Activated T-cell treated with anti-CD3 and anti-CD28 coated beads, Interleukin-2, amount 50 U/mL, for 4 hours (primary cell): ENCODE results near the gene AXIN1. TPM values are rescaled to one million over a fixed set of nuclear protein-coding genes. Genes with fewer than 3 reads are reported as not detected.
"Not testable (repeated sequence)": the region's sequence is repeated elsewhere in the genome, so short reads cannot be mapped to it uniquely, and the experiment has no call there.

Experiments used
- ATAC-seq, 2 donors: fragments of 200-7000 bp; cut with Tn5 transposase; one replicate each; pipeline ENCODE4 v1.10.0; 2021
- DNase-seq: peaks from one replicate; pipeline ENCODE4 v3.0.0-alpha.2; 2020
- H3K27me3 Mint-ChIP-seq: one replicate; pipeline ENCODE4 v1.8.0; 2021; ENCODE audit warnings: low read depth, mixed read lengths
- H3K36me3 Mint-ChIP-seq: one replicate; pipeline ENCODE4 v1.8.0; 2022; ENCODE audit warnings: mixed read lengths; ENCODE audit not compliant: insufficient read depth
- H3K4me1 Mint-ChIP-seq: one replicate; pipeline ENCODE4 v1.8.0; 2021; ENCODE audit warnings: low read depth, mixed read lengths
- H3K4me3 Mint-ChIP-seq: one replicate; pipeline ENCODE4 v1.8.0; 2021; ENCODE audit warnings: mild to moderate bottlenecking, moderate library complexity, mixed read lengths
- H3K9me3 Mint-ChIP-seq: one replicate; pipeline ENCODE4 v1.8.0; 2021; ENCODE audit warnings: mixed read lengths
- total RNA-seq, 3 donors: library from RNA; stranded (reverse); gene quantifications; one replicate each; pipeline ENCODE4 v1.2.1, GENCODE V29; 2021

The AXIN1 gene
- total RNA-seq, 3 donors from 2014 or later = 34.1 to 40.4 (median 35.4) TPM

DNA sequence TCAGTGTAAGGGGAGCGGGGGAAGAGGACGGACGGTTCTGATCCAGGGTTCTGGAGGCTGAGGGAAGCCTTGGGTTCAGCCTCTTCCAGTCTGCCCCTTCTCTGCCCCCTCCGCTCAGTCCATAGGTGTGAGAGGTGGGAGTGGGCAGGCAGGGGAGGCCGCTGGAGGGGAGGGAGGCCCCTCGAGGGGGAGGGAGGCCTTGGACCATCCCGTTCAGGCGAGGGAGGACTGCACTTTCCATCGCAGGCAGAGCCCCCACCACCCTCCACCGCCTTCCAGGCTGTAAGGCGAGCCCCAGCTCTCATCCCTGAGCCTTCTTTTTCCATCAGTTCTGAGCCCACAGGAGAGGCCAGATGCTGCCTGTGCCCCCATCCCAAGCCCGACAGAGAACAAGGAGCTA, 4.2 kb upstream of the AXIN1 start:
- H3K9me3 Mint-ChIP-seq = no peaks in the 10 kb centered on the region
- no peaks in the 10 kb centered on the region for H3K27me3 Mint-ChIP-seq
- peaks cover 26% of the 10 kb centered on the region for H3K4me1 Mint-ChIP-seq
- H3K36me3 Mint-ChIP-seq = no peaks in the 10 kb centered on the region
- no peak for ATAC-seq
- DNase-seq = no peak
- no peak overlapping the region for H3K4me3 Mint-ChIP-seq

DNA sequence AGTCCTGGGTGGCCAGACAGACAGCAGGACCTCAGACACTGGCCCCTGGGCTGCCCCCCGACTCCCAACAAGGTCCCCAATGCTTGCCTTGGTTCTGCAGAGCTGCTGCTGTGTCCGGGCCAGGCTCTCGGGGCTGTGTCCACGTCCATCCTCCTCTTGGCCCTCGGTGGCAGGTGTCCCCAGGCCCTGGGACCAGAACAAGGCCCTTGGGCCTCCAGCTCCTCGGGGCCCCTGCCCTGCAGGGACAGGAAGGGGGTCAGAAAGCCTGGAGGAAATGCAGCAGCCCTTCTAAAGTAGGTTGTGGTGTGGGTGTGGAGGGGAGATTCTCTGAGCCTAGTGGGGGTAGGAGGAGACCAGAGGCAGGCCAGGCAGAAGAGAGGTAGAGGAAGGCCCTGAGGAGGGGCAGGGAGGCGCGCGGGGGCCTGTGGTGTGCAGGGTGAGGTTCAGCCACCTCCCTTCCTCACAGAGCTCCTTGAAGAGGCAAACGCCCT, 2.5 kb upstream of the AXIN1 start:
- no peak for ATAC-seq

DNA sequence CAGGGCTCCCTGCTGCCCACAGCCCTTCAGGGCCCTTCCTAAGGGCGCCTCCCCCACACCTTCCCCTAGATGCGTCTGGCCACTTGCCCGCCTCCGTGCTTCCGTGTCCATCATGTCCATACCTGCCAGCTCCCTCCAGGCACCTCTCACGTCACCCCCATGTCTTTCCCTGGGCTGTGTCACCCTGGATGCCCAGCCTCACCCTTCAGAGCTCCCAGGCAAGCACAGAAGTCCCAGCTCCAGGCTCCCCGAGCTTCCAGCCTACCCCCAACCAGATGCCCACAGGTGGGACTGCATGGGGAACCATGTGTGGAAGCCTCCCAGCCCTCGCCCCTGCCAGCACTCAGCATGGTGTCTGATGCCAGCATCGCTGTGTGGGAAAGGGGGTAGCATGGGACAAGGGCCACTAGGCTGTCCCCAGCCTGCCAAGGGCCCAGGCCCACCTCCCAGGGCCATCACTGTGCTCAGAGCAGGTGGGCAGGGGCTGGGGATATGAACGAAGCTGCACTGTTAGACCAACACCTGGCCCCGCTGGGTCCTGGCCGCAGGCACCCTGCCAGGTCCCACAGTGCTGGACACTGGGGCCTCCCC, 1.9 kb upstream of the AXIN1 start:
- Mint-ChIP-seq H3K36me3 (peaks cover 7% of the 10 kb centered on the region), H3K4me1 (peaks cover 44% of the 10 kb centered on the region), H3K27me3 (no peaks in the 10 kb centered on the region), H3K4me3 (peak overlapping the region; percentile 70), H3K9me3 (no peaks in the 10 kb centered on the region)
- DNase-seq (no peak), ATAC-seq (no peak)

More for the DNA sequence above, 2.5 kb upstream of the AXIN1 start:
- no peak for DNase-seq
- Mint-ChIP-seq H3K9me3 (no peaks in the 10 kb centered on the region), H3K4me1 (peaks cover 38% of the 10 kb centered on the region), H3K27me3 (no peaks in the 10 kb centered on the region), H3K36me3 (peaks cover 4% of the 10 kb centered on the region), H3K4me3 (peak overlapping the region; percentile 69)

DNA sequence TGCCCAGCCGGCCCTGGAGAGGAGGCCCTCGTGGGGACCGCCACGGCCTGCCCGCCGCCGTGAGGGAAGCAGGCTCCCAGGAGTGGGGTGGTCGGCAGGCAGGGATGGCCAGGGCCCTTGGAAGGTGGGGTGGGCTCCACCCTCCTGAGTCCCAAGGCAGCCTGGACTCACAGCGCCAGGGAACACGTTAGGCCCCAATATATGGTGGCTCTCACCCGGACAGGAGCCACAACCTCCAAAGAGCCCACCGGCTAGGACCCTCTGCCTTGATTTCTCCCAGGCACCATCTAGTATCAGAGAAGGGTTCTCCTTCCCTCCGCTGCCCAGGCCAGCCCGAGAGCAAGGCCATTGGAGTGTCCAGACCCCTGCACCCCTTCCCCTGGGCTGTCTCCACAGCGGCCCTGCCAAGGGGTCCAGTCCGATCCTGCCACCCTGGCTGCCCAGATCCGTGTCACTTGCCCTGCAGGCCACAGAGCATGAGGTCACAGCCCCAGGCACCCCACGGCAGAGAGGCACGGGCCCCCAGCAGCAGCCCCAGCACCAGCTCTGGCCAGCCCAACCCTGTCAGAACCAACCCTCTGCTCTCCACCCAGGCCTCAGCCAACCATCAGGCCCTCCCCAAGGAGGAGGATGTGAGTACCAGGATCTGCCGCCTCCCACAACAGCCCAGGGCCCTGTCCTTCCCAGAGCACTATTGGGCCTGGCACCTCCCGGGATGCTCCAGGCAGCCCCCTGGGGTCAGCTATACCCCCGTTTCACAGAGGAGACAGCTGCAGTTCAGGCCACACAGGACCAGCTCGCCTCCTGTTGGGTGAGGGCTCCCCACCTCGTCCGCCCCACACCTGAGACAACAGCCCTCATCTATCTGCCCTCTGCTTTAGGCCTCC, 1.1 kb upstream of the AXIN1 start:
- H3K9me3 Mint-ChIP-seq = no peaks in the 10 kb centered on the region
- H3K4me1 Mint-ChIP-seq = peaks cover 48% of the 10 kb centered on the region
- DNase-seq = no peak
- H3K36me3 Mint-ChIP-seq = peaks cover 7% of the 10 kb centered on the region
- no peaks in the 10 kb centered on the region for H3K27me3 Mint-ChIP-seq
- ATAC-seq = no peak
- H3K4me3 Mint-ChIP-seq = peak overlapping the region; percentile 70

DNA sequence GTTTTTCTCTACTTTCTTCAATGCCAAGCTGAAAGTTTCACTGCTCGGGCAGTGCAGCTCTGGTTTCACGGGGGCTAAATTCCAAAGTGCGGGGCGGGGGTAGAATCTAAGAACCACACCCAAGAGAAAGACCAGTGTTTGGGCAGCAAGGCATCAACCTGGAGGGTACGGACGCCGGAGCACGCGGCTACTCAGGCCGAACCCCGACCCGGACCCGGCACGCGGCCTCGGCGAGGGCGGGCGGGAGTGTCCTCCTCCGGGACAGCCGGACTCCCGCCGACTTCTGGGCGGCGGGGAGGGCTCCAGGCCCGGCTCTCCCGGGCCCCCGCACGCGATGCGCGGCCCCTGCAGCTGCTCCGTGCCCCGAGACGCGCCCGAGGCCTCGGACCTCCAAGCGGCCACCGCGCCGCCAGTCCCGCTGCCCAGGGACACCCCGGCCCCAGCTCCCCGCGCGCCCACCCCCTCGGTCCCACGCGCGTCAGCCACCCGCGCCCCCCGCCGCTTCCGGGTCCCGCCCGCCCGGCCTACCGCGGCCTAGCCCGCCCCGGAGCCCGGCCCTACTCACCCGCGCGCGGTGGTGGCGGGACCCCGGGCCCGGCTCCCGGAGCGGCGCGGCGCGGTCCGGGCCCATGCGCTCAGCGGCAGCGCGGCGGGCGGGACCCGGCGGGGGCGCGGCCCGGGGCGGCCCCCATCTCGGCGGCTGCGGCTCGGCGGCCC, 561 bp downstream of the AXIN1 start:
- Mint-ChIP-seq H3K36me3 (peaks cover 14% of the 10 kb centered on the region), H3K4me3 (peak overlapping the region; percentile 87), H3K4me1 (peaks cover 65% of the 10 kb centered on the region), H3K9me3 (no peaks in the 10 kb centered on the region), H3K27me3 (no peaks in the 10 kb centered on the region)
- ATAC-seq (peak; percentile 42 to 55), DNase-seq (peak; percentile 32)

DNA sequence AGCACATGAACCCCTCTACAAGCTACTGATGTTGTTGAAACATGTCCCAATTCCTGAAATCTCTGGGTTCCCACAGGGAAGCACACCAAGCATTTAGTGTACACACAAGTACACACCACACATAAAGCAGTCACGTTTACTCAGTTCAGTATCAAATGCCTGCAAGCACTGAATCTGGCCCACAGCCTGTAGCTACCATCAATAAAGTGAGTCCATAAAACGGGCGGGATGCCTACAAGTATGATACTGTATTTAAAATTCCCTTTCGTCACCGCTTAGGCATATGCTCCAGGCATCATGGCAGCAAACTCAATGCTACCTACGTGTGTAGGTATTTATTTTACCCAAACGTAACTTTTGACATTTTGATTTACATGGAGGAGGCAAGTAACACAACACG, 2.3 kb downstream of the AXIN1 start:
- no peaks in the 10 kb centered on the region for H3K27me3 Mint-ChIP-seq
- peaks cover 16% of the 10 kb centered on the region for H3K36me3 Mint-ChIP-seq
- peak overlapping the region; percentile 53 for H3K4me3 Mint-ChIP-seq
- ATAC-seq (no peak), DNase-seq (no peak)
- no peaks in the 10 kb centered on the region for H3K9me3 Mint-ChIP-seq
- H3K4me1 Mint-ChIP-seq = peaks cover 71% of the 10 kb centered on the region

DNA sequence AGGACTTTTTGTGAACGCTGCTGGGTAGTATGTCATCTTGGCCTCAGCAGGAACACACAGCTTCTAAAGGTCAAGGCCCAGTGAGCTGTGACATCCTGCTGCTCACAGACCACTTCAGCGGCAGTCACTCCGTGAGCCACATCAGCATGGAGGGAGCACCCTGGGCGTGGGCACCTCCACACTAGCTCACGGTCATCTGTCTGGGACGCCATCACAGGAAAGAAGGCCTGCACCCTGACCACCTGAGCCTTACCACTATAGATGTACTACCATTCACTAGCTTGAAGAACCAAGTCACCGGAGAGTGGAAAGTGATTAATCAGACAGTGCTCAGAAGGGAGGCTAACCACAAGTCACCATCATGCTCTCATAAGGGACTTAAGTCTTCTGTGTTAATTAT, 3.3 kb downstream of the AXIN1 start:
- ATAC-seq = no peak
- no peak for DNase-seq
- Mint-ChIP-seq H3K27me3 (no peaks in the 10 kb centered on the region), H3K4me3 (no peak overlapping the region), H3K36me3 (peaks cover 18% of the 10 kb centered on the region), H3K4me1 (peaks cover 68% of the 10 kb centered on the region), H3K9me3 (no peaks in the 10 kb centered on the region)

DNA sequence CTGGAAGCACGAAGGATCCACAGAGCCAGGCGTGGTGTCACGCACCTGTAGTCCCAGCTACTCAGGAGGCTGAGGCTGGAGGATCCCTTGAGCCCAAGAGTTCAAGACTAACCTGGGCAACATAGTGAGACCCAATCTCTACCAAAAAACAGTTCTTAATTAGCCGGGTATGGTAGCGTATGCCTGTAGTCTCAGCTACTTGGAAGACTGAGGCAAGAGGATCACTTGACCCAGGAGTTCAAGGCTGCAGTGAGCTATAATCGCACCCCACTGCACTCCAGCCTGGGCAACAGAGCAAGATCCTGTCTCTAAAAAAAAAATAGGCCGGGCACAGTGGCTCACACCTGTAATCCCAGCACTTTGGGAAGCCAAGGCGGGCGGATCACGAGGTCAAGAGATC, 4.0 kb downstream of the AXIN1 start:
- DNase-seq, H3K27me3 Mint-ChIP-seq, H3K9me3 Mint-ChIP-seq, H3K4me3 Mint-ChIP-seq, ATAC-seq: not testable (repeated sequence)
- Mint-ChIP-seq H3K4me1 (peaks cover 61% of the 10 kb centered on the region), H3K36me3 (peaks cover 18% of the 10 kb centered on the region)

DNA sequence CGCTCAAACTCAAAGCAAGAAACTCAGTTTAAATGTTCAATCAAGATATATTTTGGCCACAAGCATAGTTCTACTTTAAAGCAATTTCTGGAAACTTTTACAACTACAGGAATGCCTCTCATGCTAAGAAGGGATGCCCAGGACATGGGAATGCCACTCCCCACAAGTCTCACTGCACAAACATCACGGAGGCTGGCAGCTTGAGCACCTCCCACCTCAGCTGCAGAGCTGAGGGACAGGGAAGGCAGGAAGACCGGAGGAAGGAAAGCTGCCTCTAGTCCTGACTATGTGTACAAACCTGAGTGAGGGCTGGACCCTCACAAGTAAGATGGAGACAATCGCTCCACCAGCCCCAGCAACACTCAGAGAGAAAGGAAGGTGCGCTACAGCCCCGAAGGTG, 5.3 kb downstream of the AXIN1 start:
- DNase-seq (no peak), ATAC-seq (no peak)
- Mint-ChIP-seq H3K4me3 (no peak overlapping the region), H3K9me3 (no peaks in the 10 kb centered on the region), H3K4me1 (peaks cover 72% of the 10 kb centered on the region), H3K27me3 (no peaks in the 10 kb centered on the region), H3K36me3 (peaks cover 22% of the 10 kb centered on the region)

DNA sequence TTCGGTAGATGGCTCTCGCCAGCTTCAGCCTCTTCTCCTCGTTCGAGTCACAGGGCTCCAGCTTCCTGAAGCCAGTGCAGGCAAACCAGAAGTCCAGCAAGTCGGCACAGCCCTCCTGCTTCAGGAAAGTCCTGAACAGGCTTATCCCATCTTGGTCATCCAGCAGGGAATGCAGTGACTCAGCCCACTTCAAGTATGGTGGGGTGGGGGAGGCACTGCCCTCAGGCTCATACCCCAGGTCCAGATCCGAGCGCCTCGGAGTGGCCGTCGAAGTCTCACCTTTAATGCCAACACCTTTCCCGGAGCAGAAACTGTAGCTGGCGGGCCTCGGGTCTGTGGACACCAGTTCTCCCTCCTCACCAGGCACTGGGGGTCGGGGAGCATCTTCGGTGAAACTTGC, 5.9 kb downstream of the AXIN1 start:
- Mint-ChIP-seq H3K9me3 (no peaks in the 10 kb centered on the region), H3K4me3 (no peak overlapping the region), H3K4me1 (peaks cover 78% of the 10 kb centered on the region), H3K36me3 (peaks cover 26% of the 10 kb centered on the region), H3K27me3 (no peaks in the 10 kb centered on the region)
- ATAC-seq (no peak), DNase-seq (no peak)

DNA sequence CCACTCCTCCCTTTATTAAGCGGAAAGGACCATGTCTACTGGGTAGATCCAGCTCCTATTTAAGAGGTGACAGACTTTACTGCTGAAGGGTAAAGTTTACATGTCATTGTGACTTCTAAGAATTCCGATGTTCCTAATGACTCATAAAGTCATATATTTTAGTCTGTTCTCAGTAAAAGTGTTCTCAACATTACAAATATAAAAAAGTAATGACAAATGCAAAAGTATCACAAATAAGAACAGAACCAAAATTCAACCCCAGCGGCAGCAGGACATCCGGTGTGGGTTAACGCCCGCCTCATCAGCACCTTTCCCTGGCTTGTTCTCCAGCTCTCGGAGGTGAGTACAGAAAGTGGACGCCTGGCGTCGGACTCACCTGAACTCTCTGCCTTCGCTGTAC, 6.8 kb downstream of the AXIN1 start:
- H3K9me3 Mint-ChIP-seq = no peaks in the 10 kb centered on the region
- ATAC-seq (peak; percentile 15 to 52), DNase-seq (no peak)
- peaks cover 26% of the 10 kb centered on the region for H3K36me3 Mint-ChIP-seq
- H3K4me1 Mint-ChIP-seq = peaks cover 76% of the 10 kb centered on the region
- H3K27me3 Mint-ChIP-seq = no peaks in the 10 kb centered on the region
- no peak overlapping the region for H3K4me3 Mint-ChIP-seq

DNA sequence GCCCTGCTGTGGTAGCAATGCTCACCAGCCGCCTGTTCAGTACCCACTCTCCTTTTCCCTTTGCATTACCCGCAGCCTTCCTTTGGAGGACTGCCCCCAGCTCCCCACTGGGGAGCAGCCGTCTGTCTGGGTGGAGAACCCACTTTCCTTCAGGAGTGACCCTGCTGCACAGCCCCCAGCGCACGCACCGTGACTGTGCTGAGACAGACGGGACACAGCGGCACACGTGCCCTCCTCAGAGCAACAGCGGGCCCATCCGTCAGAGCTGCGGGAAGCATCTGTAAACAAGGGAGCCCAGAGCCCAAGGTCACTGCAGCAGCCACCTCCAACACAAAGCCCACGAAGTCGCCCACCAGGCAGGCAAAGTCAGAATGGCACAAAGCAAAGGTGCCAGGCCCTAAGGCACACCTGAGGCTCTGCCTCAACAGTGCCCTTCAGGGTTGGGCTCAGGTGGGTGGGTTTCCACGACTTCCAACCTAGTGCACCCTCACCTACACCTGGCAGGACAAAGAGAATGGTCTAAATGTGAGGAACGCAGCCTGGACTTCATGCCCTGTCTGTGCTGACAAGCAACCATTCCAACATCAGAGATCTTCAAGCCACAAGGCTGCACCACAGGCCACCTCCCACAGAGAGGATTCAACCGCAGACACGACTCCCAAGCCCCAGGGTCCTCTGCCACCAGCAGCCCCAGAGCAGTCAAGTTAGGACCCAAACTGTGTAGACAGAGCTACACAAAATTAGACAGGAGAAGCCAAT, 9.9 kb downstream of the AXIN1 start:
- Mint-ChIP-seq H3K9me3 (no peaks in the 10 kb centered on the region), H3K27me3 (no peaks in the 10 kb centered on the region), H3K4me1 (peaks cover 74% of the 10 kb centered on the region), H3K36me3 (peaks cover 17% of the 10 kb centered on the region), H3K4me3 (no peak overlapping the region)
- no peak for DNase-seq
- ATAC-seq = no peak

DNA sequence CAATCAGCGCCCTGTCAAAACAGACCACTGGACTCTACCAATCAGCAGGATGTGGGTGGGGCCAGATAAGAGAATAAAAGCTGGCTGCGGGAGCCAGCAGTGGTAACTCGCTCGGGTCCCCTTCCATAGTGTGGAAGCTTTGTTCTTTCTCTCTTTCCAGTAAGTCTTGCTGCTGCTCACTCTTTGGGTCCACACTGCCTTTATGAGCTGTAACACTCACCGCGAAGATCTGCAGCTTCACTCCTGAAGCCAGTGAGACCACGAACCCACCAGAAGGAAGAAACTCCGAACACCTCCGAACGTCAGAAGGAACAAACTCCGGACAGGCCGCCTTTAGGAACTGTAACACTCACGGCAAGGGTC, 10.6 kb downstream of the AXIN1 start:
- DNase-seq, H3K9me3 Mint-ChIP-seq, H3K27me3 Mint-ChIP-seq, ATAC-seq, H3K4me3 Mint-ChIP-seq: not testable (repeated sequence)
- Mint-ChIP-seq H3K36me3 (peaks cover 12% of the 10 kb centered on the region), H3K4me1 (peaks cover 71% of the 10 kb centered on the region)
